Panc1 (cell line): ENCODE measurements around the gene TTC13.

Experiments used
- POLR2AphosphoS5 ChIP-seq: IDR thresholded peaks from 2 replicates; pipeline ENCODE4 v1.6.1; 2012; ENCODE audit warnings: mild to moderate bottlenecking, low read depth, low read length, moderate library complexity
- SIN3A ChIP-seq: IDR thresholded peaks from 2 replicates; pipeline ENCODE4 v1.6.1; 2012; ENCODE audit warnings: low read depth, mild to moderate bottlenecking, low read length, moderate library complexity, borderline replicate concordance; ENCODE audit not compliant: insufficient read depth
- TCF7L2 ChIP-seq: IDR thresholded peaks from 2 replicates; pipeline ENCODE4 v1.6.1; 2011; ENCODE audit warnings: mild to moderate bottlenecking, low read depth, low read length, inconsistent platforms
- TF ChIP-seq, protein P1 (sequence below): fragments of 450-650 bp; IDR thresholded peaks from 2 replicates; pipeline ENCODE4 v1.5.1; 2017; ENCODE audit warnings: mild to moderate bottlenecking
- TF ChIP-seq, protein P2 (sequence below), 2 experiments: IDR thresholded peaks; 2 replicates each; pipeline ENCODE4 v1.6.1; 2011 to 2012; ENCODE audit warnings: low read depth in 2 of 2, control low read depth in 1 of 2, low read length in 1 of 2, mild to moderate bottlenecking in 1 of 2, moderate library complexity in 1 of 2; ENCODE audit not compliant: insufficient read depth in 1 of 2

DNA sequence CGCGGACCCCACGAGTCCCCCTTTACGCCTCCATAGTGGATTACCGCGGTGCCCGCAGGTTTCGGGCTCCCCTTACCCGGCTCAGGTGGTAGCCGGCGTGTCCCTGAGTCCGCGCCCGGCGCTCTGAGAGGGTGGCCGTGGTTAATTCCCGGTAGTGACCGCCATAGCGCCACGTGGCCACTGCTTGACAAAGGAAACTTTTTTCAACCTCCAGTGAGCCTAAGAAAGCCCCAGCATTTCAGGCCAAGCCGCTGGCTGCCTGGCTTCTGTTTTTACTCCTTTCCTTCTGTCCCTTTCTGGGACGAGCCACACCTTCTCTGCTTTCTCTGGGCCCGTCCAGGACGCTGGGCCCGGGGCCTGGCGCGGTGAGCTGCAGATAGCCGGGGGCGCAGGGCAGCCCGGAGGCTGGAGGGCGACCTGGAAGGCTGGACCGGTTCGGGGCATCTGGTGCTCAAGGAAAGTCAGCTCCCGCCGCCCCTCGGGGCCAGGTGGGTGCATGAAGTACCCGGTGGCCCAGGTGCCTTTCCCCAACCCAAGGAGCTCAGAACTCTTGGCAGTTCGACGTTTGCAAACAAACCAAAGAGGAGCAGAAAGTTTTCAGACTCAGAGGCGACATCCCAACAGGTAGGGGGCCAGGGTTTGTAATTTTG is 109.8 kb downstream of the TTC13 start:
- TF ChIP-seq, protein P1, sequence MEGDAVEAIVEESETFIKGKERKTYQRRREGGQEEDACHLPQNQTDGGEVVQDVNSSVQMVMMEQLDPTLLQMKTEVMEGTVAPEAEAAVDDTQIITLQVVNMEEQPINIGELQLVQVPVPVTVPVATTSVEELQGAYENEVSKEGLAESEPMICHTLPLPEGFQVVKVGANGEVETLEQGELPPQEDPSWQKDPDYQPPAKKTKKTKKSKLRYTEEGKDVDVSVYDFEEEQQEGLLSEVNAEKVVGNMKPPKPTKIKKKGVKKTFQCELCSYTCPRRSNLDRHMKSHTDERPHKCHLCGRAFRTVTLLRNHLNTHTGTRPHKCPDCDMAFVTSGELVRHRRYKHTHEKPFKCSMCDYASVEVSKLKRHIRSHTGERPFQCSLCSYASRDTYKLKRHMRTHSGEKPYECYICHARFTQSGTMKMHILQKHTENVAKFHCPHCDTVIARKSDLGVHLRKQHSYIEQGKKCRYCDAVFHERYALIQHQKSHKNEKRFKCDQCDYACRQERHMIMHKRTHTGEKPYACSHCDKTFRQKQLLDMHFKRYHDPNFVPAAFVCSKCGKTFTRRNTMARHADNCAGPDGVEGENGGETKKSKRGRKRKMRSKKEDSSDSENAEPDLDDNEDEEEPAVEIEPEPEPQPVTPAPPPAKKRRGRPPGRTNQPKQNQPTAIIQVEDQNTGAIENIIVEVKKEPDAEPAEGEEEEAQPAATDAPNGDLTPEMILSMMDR = no peak
- TF ChIP-seq POLR2AphosphoS5 = no peak
- TF ChIP-seq SIN3A = no peak
- no peak for TF ChIP-seq TCF7L2
- TF ChIP-seq, protein P2, sequence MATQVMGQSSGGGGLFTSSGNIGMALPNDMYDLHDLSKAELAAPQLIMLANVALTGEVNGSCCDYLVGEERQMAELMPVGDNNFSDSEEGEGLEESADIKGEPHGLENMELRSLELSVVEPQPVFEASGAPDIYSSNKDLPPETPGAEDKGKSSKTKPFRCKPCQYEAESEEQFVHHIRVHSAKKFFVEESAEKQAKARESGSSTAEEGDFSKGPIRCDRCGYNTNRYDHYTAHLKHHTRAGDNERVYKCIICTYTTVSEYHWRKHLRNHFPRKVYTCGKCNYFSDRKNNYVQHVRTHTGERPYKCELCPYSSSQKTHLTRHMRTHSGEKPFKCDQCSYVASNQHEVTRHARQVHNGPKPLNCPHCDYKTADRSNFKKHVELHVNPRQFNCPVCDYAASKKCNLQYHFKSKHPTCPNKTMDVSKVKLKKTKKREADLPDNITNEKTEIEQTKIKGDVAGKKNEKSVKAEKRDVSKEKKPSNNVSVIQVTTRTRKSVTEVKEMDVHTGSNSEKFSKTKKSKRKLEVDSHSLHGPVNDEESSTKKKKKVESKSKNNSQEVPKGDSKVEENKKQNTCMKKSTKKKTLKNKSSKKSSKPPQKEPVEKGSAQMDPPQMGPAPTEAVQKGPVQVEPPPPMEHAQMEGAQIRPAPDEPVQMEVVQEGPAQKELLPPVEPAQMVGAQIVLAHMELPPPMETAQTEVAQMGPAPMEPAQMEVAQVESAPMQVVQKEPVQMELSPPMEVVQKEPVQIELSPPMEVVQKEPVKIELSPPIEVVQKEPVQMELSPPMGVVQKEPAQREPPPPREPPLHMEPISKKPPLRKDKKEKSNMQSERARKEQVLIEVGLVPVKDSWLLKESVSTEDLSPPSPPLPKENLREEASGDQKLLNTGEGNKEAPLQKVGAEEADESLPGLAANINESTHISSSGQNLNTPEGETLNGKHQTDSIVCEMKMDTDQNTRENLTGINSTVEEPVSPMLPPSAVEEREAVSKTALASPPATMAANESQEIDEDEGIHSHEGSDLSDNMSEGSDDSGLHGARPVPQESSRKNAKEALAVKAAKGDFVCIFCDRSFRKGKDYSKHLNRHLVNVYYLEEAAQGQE (IDR thresholded peaks at IDR 0.05; ENCODE audit: insufficient read depth in 1 of 2, low read depth in 2 of 2, low read length in 1 of 2) = no peak
